Kidney tubule cell (primary cell): Measurements from ENCODE around the gene SLC35B4.

Experiments used
- DNase-seq: peaks from one replicate; pipeline ENCODE4 v3.0.0-alpha.2; 2018; ENCODE audit warnings: low spot score

Gene SLC35B4

GRCh38 chr7:134316539-134317344 lies at the start of gene SLC35B4:
TSS of gene SLC35B4 (minus strand) at chr7:134316930. CDS start at chr7:134316751, 179 bp downstream.
- DNase-seq, result peak; percentile 98

- DNase-seq, result no peak
Measured at GRCh38 chr7:134366481-134366880, 49.8 kb upstream of the SLC35B4 start.

GRCh38 chr7:134365341-134366054 lies 48.8 kb upstream of the SLC35B4 start:
- DNase-seq, result peak; percentile 23

- peak; percentile 92 for DNase-seq
Measured at GRCh38 chr7:134364619-134365037, 47.9 kb upstream of the SLC35B4 start.

- no peak for DNase-seq
Measured at GRCh38 chr7:134362587-134363483, 46.1 kb upstream of the SLC35B4 start.

GRCh38 chr7:134359787-134360432 lies 43.2 kb upstream of the SLC35B4 start:
- DNase-seq, result no peak

- no peak for DNase-seq
Measured at GRCh38 chr7:134357486-134357885, 40.8 kb upstream of the SLC35B4 start.

- DNase-seq, result no peak
Measured at GRCh38 chr7:134356421-134356936, 39.7 kb upstream of the SLC35B4 start.

GRCh38 chr7:134355927-134356326 lies 39.2 kb upstream of the SLC35B4 start:
- peak; percentile 54 for DNase-seq

GRCh38 chr7:134355004-134355525 lies 38.3 kb upstream of the SLC35B4 start:
- no peak for DNase-seq

- no peak for DNase-seq
Measured at GRCh38 chr7:134353411-134353810, 36.7 kb upstream of the SLC35B4 start.

GRCh38 chr7:134351424-134351823 lies 34.7 kb upstream of the SLC35B4 start:
- DNase-seq, result peak; percentile 71

GRCh38 chr7:134350709-134351108 lies 34.0 kb upstream of the SLC35B4 start:
- peak; percentile 78 for DNase-seq

- no peak for DNase-seq
Measured at GRCh38 chr7:134347567-134347966, 30.8 kb upstream of the SLC35B4 start.

GRCh38 chr7:134343796-134344195 lies 27.1 kb upstream of the SLC35B4 start:
- no peak for DNase-seq

- DNase-seq, result no peak
Measured at GRCh38 chr7:134343136-134343535, 26.4 kb upstream of the SLC35B4 start.

GRCh38 chr7:134339475-134339874 lies 22.7 kb upstream of the SLC35B4 start:
- DNase-seq, result no peak

GRCh38 chr7:134337980-134338379 lies 21.2 kb upstream of the SLC35B4 start:
- no peak for DNase-seq

GRCh38 chr7:134334408-134334807 lies 17.7 kb upstream of the SLC35B4 start:
- DNase-seq, result no peak

- no peak for DNase-seq
Measured at GRCh38 chr7:134333943-134334342, 17.2 kb upstream of the SLC35B4 start.

- no peak for DNase-seq
Measured at GRCh38 chr7:134332892-134333291, 16.2 kb upstream of the SLC35B4 start.
